Stimulated activated CD4-positive, alpha-beta T cell treated with anti-CD3 and anti-CD28 coated beads, Interleukin-2, amount 100 ng/mL, for 48 hours (primary cell): ENCODE measurements around the gene C19orf25.
"Not testable (repeated sequence)": the region's sequence is repeated elsewhere in the genome, so short reads cannot be mapped to it uniquely, and the experiment has no call there.

ENCODE experiments used
- DNase-seq, 2 donors: peaks; one replicate each; pipeline ENCODE4 v3.0.0-alpha.2; 2020

The C19orf25 gene

DNA sequence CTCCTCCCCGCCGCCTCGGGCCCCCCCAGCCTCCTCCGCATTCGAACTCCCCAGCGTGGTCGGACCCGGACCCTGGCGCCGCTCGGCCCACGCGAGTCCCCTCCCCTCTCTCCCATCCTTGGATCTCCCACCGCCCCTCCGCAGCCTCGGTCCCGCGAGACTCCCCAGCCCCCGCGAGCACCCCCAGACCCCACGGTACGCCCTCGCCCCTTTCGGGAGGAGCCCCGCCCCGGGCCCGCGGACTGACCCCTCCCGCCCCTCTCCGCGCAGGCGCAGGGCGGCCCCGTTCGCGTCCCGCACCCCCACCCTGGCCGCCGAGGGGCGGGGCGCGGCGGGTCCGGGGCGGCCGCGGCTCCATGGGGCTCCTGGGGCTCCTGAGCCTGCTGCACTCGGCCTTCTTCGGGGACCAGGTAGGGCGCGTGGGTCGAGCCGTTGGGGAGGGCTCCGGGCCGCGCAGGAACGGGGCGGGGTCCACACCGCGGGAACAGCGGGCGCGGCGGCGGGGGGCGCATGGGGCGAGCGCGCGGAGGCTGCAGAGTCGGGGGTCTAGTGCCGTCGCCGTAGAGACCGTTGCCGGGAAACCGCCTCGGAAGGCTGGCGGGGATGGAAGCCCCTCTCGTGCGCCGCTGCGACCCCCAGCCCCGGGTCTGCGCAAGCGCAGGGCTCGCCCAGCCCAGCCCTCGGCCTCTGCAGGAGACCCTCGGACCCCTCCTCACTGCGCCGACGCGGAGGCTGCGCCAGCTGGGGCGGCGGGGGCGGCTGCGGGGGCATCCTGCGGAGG, 32.9 kb downstream of the C19orf25 start:
- DNase-seq, result no peak

DNA sequence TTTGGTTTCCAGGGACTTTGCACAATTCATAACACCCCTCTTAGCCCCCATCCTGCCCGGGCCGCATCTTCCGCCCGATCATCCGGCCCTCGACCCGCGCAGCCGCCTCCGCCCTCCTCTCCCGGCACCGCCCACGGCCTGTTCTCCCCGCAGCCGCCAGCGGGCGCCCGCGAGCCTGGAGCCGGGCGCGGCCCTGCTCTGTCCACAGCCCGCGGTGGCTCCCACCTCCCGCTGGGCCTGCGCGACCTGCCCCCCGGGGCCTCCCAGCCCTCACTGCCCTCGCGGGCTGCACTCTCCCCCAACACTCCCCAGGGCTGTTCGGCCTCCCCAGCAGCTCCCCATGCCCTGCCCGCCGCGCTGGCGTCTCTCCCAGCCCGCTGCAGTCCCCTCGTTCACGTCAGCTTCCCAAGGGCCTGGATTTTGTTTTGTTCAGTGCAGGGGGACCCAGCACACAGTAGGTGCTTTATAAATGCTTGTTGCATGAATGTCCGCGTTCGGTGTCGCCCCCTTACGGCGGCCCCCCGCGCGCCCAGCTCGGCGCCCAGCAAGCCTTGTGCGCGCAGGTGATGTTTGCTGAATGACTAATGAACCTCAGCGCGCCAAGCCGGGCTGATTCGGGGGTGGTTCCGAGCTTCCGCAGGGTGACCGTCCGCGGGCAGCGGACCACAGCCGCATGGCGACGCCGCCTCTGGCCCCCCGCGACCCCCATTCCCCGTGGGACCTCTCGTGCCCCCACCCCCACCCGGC, 33.7 kb downstream of the C19orf25 start:
- DNase-seq, result peak; percentile 77 to 84

DNA sequence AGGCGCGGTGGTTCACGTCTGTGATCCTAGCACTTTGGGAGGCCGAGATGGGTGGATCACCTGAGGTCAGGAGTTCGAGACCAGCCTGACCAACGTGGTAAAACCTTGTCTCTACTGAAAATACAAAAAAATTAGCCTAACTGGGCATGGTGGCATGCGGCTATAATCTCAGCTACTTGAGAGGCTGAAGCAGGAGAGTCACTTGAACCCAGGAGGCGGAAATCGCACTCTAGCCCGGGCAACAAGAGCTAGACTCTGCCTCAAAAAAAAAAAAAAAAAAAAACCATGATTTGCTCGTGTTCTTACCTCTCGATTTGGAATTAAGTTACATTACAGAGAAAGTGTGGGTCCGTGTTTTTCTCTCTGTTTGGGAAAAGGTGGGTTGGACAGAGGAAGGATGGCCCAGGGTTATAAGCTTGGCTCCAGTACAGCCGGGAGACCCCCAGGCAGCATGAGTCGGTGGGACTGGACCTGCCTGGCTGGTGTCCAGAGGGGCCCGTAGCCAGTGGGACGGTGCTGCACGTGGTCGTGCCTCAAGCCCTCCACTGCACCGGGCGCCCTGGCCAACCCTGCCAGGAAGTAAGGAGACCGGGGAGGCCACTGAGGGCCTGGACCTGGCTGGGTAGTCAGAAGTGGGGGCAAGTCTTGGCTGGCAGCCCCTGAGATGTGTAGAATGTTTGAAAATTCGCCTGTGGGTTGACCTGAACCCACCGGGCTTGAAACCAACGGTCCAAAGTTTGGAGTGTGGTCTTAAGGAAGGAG, 37.2 kb downstream of the C19orf25 start:
- DNase-seq, result no peak

DNA sequence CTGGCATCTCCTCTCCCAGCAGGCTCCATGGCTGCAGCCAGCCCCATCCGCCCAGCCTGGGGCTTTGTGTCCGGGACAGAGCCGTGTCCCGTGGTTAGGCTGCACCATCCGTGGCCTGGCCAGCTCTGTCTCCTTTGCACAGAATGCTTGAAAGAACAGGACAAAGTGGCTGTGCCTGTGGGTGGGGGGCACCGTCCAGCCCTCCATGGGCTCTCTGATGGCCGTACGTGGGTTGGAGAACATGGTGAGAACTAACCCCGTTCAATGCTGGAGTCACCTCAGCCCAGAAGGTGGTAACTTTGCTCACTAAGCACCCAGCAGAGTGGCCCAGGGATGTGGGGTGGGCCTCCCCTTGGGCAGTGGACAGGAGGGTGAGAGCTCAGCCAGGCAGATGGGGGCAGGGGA, 38.0 kb downstream of the C19orf25 start:
- DNase-seq, result no peak

DNA sequence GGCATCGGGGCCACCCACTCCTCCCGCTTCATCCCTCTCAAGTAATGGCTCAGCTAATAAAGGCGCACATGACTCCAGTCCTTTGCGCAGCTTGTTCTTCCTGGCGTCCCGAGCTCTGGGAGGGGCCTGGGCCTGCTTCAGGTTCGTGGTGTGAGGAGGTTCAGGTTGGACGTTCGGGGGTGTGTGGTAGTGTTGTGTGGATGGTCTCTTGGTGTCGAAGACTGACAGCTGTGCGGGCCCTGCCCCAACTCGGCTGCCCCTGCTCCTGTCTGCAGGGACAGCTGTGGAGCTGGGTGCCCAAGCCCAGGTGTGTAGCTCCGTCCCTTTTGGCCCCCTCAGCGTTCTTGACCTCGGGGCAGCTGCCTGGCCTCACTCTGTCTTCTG, 38.6 kb downstream of the C19orf25 start:
- no peak for DNase-seq

DNA sequence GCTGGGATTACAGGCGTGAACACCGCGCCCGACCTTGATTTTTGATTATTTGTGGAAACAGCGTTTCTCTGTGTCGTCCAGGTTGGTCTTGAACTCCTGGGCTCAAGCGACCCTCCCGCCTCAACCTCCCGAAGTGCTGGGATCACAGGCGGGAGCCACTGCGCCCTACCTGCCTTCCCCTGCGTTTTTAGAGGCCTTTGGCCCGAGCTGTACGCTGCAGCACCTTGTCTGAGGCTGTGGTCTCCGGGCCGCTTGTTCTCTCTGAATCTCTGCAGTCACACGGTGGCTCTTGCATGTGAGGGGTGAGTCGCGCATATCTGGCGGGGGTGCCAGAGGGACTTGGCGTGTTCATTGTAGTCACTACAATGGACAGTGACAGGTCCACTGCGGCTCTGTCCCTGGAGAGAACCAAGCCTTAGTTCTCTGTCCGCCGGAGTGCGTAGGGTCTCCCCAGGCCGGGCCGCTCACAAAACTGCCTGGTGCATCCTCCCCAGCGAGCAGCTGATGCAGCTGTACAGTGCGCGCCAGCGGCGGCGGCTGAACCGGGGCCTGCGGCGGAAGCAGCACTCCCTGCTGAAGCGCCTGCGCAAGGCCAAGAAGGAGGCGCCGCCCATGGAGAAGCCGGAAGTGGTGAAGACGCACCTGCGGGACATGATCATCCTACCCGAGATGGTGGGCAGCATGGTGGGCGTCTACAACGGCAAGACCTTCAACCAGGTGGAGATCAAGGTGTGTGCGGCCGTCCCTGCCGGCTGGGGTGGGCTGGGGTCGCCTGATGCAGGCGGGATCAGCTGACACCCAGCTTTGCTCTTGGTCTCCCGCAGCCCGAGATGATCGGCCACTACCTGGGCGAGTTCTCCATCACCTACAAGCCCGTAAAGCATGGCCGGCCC, 39.2 kb downstream of the C19orf25 start:
- DNase-seq, result not testable (repeated sequence)

DNA sequence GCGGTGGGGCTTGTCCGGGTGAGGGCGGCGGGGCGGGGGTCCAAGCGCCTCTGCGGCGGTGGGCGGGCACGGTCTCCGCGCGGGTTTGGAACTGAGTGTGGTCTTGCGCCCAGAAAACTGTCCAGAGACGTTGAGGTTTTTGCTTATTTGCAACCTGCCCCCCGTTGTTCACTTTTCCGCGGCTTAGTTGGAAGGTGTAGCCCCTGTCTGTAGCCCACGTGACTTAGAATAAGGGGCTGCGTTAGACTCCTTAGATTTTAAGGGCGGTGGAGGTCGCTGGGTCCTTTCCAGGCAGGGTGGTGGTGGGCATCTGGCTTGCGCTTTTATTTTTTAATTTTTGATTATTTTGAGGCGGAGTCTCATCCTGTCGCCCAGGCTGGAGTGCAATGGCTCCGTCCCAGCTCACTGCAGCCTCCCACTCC, 40.1 kb downstream of the C19orf25 start:
- no peak for DNase-seq

DNA sequence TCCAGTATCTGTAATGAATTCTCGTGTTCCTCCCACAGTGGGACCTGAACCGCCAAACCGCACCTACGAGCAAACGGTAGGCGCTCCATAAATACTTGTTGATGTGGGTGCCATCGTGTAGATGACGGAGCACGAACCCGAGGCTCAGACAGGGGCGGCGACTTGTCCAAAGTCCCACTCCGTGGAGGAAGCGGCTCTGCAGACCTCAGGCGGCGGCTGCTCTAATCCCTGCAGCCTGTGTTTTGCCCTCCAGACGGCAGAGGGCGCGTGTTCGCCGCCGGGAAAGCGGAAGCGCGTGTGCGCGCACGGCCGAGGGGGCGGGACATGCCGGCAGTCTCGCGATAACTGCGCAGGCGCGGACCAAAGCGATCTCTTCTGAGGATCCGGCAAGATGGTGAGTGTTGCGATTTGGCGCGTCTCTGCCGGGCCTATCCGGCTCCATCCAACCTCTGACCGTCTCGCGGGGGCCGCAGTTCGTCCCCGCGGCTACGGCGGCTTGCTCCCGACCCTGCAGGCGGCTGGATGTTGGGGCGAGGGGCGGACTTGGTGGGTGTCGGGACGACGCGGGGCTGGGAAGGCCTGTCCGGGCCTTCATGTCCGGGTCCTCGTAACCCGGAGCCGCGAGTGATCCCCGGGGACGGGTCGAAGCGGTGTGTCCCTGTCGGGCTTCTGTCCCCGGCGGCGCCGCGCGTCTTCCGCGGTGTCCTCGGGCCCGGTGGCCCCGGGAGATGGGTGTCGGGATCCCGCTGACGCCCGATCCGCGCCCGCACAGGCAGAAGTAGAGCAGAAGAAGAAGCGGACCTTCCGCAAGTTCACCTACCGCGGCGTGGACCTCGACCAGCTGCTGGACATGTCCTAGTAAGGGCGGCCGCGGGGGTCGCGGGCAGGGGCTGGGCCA, 40.7 kb downstream of the C19orf25 start, which contains the start of gene RPS15:
Gene RPS15, plus strand, starts transcription at position 362 of the 898 bp plus-strand sequence. Its CDS starts 30 bp downstream, at position 392.
- peak; percentile 95 to 98 for DNase-seq

DNA sequence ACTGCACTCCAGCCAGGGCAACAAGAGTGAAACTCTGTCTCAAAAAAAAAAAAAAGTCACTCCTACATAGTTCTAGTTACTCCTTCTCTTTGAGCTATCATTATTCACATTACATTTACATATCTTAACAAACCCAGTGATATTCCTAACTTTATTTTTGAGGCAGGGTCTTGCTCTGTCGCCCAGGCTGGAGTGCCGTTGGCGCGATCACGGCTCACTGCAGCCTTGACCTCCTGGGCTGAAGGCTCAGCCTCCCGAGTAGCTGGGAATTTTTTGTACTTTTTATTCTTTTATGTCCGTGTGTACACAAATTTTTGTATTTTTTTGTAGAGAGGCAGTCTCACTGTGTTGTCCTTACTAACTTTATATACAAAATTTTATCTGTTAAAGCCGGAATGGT, 41.4 kb downstream of the C19orf25 start:
- no peak for DNase-seq

DNA sequence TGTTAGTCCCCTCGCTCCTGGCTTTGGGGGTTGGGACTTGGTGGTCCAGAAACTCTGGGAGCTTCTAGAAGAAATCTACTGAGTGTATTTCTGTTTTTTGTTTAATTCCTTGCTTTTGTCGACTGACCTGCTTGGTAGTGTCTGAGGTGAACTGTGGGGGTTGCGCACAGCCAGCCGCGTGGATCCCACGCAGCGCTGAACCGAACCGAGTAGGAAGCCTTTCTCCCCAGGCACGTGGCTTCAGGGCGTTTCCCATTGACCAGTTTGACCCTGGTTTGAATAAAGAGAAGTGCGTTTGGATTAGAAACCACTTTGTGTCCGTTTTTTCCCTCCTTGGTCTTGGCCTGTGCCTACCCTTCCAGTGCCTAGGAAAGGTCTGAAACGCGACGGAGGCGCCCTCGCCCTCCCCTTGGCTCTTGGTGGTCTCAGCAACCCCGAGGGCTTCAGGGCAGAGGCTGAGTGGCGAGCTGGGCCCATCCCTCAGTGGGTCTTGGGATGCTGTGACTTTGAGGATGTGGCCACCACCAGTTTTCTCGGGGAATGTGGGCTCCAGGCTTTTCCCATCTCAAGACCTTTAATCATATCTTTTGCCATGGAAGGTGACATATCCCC, 43.5 kb downstream of the C19orf25 start:
- DNase-seq, result no peak

DNA sequence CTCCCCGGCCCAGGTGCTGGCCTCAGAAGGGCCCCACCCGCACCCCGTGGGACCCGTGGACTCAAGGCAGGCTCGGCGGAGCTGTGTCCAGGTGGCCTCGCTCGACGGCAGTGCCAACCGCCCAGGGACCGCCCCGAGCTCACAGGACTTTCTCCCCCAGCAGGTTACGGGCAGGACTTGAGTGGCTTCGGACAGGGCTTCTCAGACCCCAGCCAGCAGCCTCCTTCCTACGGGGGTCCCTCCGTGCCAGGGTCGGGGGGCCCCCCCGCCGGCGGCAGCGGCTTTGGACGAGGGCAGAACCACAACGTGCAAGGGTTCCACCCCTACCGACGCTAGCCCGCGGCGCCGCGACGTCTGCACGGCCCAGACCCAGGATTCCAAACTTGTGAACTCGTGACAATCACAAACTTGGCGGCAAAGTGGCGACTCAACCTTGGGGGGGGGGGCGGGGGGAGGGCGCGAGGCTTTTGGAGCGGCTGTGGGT, 44.4 kb downstream of the C19orf25 start:
- DNase-seq, result no peak

DNA sequence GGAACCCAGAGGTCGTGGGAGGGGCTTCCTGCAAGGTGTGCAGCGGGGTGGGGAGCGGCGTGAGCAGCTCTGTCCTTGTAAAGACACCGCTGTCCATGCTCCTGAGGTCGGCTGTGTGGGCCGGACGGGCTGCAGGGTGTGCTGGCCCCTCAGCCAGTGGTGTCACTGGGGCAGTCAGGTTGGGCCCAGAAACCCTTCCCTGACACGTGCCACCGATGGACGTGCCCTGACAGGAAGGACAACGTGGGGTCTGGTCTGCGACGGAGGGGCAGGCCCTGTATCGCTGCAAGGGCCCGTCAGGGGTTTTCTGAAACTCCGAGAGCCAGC, 45.0 kb downstream of the C19orf25 start:
- no peak for DNase-seq

DNA sequence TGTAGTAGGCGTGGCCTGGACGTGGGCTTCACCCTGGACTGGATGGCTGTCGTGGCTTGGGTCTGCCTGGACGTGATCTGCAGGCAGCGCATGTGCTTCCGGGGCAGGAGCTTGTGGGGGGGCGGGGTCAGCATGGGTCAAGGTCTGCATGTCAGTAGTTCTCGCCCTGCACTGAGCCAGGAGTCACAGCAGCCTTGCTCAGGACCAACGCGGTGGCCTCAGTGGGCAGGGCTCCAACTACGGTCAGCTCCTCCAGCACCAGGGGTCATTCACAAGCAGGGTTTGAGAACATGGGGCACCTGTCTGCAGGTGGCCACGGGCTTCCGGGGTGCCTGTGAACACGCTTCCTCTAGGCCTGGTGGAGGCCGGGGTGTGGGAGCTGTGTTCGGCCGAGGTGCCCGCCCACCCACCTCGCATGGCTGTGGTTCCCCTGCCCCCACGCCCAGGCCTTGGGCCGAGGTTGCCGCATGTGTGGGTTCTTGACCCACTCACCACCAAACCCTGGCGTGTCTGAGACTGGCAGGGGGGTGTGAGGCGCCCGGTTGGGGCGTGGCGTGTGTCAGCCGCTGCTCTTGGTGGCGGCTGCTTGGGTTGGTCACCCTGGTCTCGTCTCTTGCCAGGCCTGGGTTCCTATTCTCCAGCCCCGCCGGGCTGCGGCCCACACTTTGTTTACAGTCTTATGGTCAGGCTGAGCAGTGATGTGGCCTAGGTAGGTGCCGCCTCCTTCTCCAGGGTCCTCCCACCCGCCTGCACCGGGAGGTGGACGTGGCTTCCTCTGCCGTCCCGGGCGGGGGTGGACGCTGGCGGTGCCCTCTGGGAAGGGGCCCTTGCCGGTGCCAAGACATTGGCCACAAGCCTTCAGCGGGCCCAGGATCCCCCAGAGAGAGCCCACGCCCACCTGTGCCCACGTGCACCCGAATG, 45.6 kb downstream of the C19orf25 start:
- no peak for DNase-seq

DNA sequence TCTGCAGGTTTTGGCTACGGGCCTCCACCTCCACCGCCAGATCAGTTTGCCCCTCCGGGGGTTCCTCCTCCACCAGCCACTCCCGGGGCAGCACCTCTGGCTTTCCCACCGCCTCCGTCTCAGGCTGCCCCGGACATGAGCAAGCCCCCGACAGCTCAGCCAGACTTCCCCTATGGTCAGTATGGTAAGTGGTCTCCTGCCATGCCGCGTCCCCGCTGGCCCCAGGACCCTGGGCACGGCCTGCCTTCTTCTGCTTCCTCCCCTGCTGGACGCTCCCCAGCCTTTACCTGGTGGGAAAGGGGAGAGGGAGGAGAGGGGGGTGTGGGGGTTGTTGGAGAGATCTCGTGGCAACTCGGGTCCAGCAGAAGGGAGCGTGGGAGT, 46.5 kb downstream of the C19orf25 start:
- no peak for DNase-seq

DNA sequence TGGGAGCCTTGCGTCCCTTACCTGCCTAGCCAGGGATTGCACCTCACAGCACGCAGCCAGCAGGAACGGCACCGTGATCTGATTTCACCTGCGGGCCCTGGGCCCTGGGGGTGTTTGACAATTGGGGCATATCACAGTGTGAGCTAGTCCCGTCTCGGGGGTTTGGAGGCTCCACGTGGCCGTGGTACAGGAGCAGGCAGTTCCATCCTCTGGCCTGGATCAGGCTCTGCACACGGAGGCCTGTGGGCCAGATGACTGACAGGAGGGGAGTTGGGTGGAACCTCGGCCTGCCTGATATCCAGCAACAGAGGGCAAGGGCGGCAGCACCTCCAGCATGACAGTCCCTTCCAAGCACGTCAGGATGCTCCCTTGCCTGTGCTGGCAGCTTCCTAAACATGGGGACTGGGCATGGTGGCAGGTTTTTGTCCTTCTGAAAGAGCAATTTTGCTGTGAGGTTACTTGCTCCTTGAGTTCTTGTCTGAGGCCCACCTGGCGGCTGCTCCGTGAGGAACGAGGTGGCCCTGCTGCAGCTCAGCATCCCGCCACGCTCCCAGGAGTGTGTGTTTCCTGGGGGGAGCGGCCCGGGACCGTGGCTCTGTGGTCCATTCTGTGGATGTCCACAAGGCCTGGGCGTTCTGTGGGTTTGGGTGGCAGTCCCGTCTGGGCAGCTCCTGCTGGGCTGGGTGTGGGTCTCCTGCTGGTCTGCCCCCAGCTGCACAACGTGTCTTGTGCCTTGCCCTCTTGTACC, 47.1 kb downstream of the C19orf25 start:
- DNase-seq, result no peak

DNA sequence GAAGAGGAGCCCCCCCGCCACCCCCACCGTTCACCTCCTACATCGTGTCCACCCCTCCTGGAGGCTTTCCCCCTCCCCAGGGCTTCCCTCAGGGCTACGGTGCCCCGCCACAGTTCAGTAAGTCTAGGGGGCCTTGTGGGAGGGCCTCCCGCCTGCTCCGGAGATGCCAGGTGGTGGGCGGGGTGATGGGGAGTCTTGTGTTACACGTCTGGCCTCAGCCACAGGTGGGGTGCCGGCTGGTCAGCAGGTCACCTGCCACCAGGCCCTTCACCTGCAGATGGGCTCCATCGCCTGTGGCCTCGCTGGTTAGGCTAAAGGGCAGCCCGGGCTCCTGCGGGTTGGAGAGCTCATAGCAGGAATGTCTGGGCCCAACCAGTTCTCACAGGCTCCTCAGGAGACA, 48.8 kb downstream of the C19orf25 start:
- no peak for DNase-seq

DNA sequence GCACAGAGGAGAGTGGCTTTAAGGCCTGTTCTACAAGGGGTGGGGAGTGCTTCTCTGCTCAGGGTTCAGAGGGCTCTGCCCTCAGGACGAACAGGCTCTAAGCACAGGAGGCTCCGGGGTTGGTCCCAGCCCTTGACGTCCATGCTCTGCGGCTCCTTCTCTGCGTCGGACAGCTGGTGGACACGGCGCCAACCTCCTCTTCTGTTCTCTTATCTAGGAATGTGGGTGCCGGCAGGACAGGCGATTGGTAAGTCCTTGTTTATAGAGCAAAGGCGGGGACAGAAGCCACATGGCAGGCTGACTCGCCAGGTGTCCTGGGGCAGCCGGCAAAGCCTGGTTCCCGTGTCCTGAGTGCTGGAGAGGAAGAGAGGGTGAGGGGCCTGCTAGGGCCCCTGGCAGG, 49.3 kb downstream of the C19orf25 start:
- DNase-seq, result no peak

DNA sequence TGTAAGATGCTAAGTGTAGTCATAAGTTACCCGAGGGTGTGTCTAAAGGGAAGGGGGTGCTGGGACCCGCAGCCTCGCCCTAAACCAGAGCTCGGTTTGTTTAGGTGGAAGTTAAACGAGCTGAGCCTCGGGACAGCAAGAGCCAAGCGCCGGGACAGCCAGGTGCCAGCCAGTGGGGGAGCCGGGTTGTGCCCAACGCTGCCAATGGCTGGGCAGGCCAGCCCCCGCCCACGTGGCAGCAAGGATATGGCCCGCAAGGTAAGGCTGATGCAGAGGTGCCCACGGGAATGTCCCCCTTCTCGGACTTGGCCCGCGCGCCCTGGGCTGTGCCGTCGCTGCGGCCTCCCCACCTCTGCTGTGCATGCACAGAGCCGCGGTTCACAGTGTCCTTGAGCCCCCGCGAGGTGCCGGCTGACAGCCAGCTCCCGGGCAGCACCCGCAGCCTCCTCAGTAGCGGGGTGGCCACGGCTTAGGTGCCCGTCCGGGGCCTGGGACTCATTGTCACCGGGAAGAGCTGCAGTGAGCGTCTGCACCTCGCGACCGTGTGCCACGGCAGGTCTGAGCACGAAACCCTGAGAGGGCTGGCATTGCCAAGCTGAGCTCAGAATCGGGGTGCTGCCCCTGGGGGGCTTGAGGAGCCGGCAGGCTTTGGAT, 50.1 kb downstream of the C19orf25 start:
- no peak for DNase-seq
